ENCODE results near the gene ZNF184. TPM values are rescaled to one million over a fixed set of nuclear protein-coding genes. Genes with fewer than 3 reads are reported as not detected.

ZNF184 gene
- total and polyA plus RNA-seq, 2 of the 4 experiments (the other 2 are of a cell fraction), result 2.8 to 8.1 TPM

DNA sequence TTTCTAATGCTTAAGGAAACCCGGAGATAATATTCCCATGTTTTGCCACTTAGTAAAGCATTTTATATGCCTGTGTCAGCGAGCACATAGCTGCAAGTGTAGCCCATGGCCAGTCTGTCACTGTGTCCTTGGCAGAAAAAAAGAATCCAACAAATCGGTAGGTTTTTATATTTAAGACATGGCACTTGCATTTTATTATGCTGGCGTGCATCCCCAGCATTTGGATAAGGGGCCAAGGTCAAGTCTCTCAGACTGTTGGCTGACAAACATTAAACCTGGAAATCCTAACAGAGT lies 1.2 kb upstream of the ZNF184 start:
- Histone ChIP-seq H3K27me3 (ENCODE audit: control insufficient read depth, insufficient read depth, low read length) (no peaks in the 10 kb centered on the region), H3K56ac (ENCODE audit: extremely low read depth, insufficient read depth, low read length) (no peak overlapping the region), H4K20me1 (ENCODE audit: insufficient read depth, low read length) (no peaks in the 10 kb centered on the region), H3K4ac (ENCODE audit: low read depth, low read length) (no peak overlapping the region), H3K23ac (ENCODE audit: low read depth, low read length) (no peak overlapping the region), H2AK5ac (ENCODE audit: low read depth, low read length) (no peak overlapping the region), H2BK15ac (ENCODE audit: low read depth, low read length) (no peak overlapping the region), H3K9ac (ENCODE audit: low read depth, low read length) (no peak overlapping the region), H4K8ac (ENCODE audit: low read depth in 2 of 2, low read length in 2 of 2) (no peak overlapping the region), H3K79me1 (ENCODE audit: low read depth in 1 of 2, low read length in 2 of 2) (peaks cover 5 to 8% of the 10 kb centered on the region in 2 experiments; a peak in 3 of 4 replicates), H3K27ac (ENCODE audit: insufficient read depth, low read length) (no peak overlapping the region), H3K36me3 (ENCODE audit: control insufficient read depth, insufficient read depth, low read length) (no peaks in the 10 kb centered on the region), H3K9me1 (ENCODE audit: insufficient read depth, low read length) (no peaks in the 10 kb centered on the region), H3K4me3 (ENCODE audit: insufficient read depth, low read depth, low read length) (no peak overlapping the region), H4K5ac (ENCODE audit: low read depth, low read length) (no peak overlapping the region), H3K18ac (ENCODE audit: low read depth, low read length) (no peak overlapping the region), H3K9me3 (ENCODE audit: control insufficient read depth, insufficient read depth, low read length) (no peaks in the 10 kb centered on the region), H3K4me2 (ENCODE audit: low read depth, low read length) (no peak overlapping the region), H2AK9ac (replicated peaks; ENCODE audit: low read depth, low read length, poor library complexity) (no peak overlapping the region), H2BK120ac (ENCODE audit: low read depth, low read length) (no peak overlapping the region), H4K91ac (ENCODE audit: insufficient read depth, low read depth, low read length) (no peak overlapping the region), H2BK5ac (ENCODE audit: low read depth, low read length, poor library complexity, severe bottlenecking) (no peak overlapping the region), H2AFZ (replicated peaks; ENCODE audit: low read length, poor library complexity) (no peak overlapping the region), H3K4me1 (ENCODE audit: control insufficient read depth, insufficient read depth, low read length) (no peaks in the 10 kb centered on the region), H2BK20ac (ENCODE audit: low read depth, low read length) (no peak overlapping the region), H3K14ac (replicated peaks; ENCODE audit: low read depth, low read length) (no peak overlapping the region)
- TF ChIP-seq RCOR1 (IDR thresholded peaks at IDR 0.05; ENCODE audit: insufficient replicate concordance, low read length), result no peak
- no peak for TF ChIP-seq POLR2A (IDR thresholded peaks at IDR 0.05; ENCODE audit: low read depth, low read length)
- TF ChIP-seq, protein P1, sequence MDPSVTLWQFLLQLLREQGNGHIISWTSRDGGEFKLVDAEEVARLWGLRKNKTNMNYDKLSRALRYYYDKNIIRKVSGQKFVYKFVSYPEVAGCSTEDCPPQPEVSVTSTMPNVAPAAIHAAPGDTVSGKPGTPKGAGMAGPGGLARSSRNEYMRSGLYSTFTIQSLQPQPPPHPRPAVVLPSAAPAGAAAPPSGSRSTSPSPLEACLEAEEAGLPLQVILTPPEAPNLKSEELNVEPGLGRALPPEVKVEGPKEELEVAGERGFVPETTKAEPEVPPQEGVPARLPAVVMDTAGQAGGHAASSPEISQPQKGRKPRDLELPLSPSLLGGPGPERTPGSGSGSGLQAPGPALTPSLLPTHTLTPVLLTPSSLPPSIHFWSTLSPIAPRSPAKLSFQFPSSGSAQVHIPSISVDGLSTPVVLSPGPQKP (IDR thresholded peaks at IDR 0.05; ENCODE audit: borderline replicate concordance, low read depth, low read length), result no peak
- TF ChIP-seq BHLHE40 (IDR thresholded peaks at IDR 0.05; ENCODE audit: low read depth, low read length), result no peak
- no peak for TF ChIP-seq SMC3 (IDR thresholded peaks at IDR 0.05; ENCODE audit: low read depth, low read length)
- TF ChIP-seq, protein P2, sequence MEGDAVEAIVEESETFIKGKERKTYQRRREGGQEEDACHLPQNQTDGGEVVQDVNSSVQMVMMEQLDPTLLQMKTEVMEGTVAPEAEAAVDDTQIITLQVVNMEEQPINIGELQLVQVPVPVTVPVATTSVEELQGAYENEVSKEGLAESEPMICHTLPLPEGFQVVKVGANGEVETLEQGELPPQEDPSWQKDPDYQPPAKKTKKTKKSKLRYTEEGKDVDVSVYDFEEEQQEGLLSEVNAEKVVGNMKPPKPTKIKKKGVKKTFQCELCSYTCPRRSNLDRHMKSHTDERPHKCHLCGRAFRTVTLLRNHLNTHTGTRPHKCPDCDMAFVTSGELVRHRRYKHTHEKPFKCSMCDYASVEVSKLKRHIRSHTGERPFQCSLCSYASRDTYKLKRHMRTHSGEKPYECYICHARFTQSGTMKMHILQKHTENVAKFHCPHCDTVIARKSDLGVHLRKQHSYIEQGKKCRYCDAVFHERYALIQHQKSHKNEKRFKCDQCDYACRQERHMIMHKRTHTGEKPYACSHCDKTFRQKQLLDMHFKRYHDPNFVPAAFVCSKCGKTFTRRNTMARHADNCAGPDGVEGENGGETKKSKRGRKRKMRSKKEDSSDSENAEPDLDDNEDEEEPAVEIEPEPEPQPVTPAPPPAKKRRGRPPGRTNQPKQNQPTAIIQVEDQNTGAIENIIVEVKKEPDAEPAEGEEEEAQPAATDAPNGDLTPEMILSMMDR (conservative IDR thresholded peaks at IDR 0.05; ENCODE audit: low read depth, low read length), result no peak
- TF ChIP-seq MAZ (IDR thresholded peaks at IDR 0.05; ENCODE audit: borderline replicate concordance, low read depth, low read length), result no peak
- no peak for TF ChIP-seq RAD21 (IDR thresholded peaks at IDR 0.05; ENCODE audit: low read length)
- no peak for TF ChIP-seq MXI1 (IDR thresholded peaks at IDR 0.05; ENCODE audit: borderline replicate concordance, low read depth, low read length)
- no peak for TF ChIP-seq NFE2L2 (IDR thresholded peaks at IDR 0.05; ENCODE audit: low read depth, low read length)
- no peak for TF ChIP-seq MAFK (IDR thresholded peaks at IDR 0.05; ENCODE audit: low read depth, low read length)
- TF ChIP-seq FOS (IDR thresholded peaks at IDR 0.05; ENCODE audit: low read depth, low read length), result no peak
- no peak for TF ChIP-seq RFX5 (IDR thresholded peaks at IDR 0.05; ENCODE audit: low read depth, low read length)
- dilution Hi-C loops (cut with HindIII; ENCODE audit: low sequenced_read_pairs, unreplicated experiment) (no loop called here), in situ Hi-C loops (cut with MboI; ENCODE audit: low sequenced_read_pairs) (loop anchor here (10.0 kb wide), 2 partner anchors 309 to 421 kb away; a partner anchor contains a TSS), intact Hi-C loops (cut with micrococcal nuclease) (loop anchor here (5.0 to 10.0 kb wide), 5 partner anchors 192 to 1471 kb away; no protein-coding TSS in a partner anchor)
- 93% methylated on average over 3 of the region's 4 CpGs; no CpG with 5 or more reads in 1 of the 2 experiments for WGBS, 2 experiments (ENCODE audit: extremely low coverage in 2 of 2, insufficient read length in 1 of 2)
- no peak for DNase-seq
- ChIA-PET POLR2A (ENCODE audit: unreplicated experiment) (interaction anchor here (0.6 to 0.7 kb wide), 3 partner anchors 9 to 278 kb away, joined by 3 read pairs; no protein-coding TSS in a partner anchor), CTCF (interaction anchor here (0.6 kb wide), 1 partner anchor 326 kb away, joined by 3 read pairs; no protein-coding TSS in a partner anchor)
- no peak for ATAC-seq (ENCODE audit: low read depth)
- no TSS peak for BruUV-seq (replicated peaks)

All from IMR-90 (cell line).